HepG2 (cell line): ENCODE data around the gene HSP90AB1. TPM values are rescaled to one million over a fixed set of nuclear protein-coding genes. Genes with fewer than 3 reads are reported as not detected.

Experiments used
- PITX1 ChIP-seq: sonication (generic); formaldehyde crosslinking; IDR thresholded peaks from 2 replicates; pipeline ENCODE4 v1.5.1; 2020; ENCODE audit warnings: mild to moderate bottlenecking, missing genetic modification reagents
- ZBTB38 ChIP-seq: sonication (generic); formaldehyde crosslinking; IDR thresholded peaks from 2 replicates; pipeline ENCODE4 v1.5.1; 2020; ENCODE audit warnings: mild to moderate bottlenecking, missing genetic modification reagents
- ZC3H13 ChIP-seq: sonication (generic); formaldehyde crosslinking; IDR thresholded peaks from 2 replicates; pipeline ENCODE4 v1.8.1; 2023; ENCODE audit warnings: mild to moderate bottlenecking, missing genetic modification reagents, moderate library complexity
- ZNF841 ChIP-seq: sonication (generic); formaldehyde crosslinking; IDR thresholded peaks from 2 replicates; pipeline ENCODE4 v1.8.1; 2023; ENCODE audit warnings: missing genetic modification reagents, borderline replicate concordance
- polyA plus RNA-seq, 8 experiments: library from polyadenylated mRNA; depleted of rRNA in 3 of 8; stranded (reverse) in 7 of 8; unstranded in 1 of 8; fragments of >200 nt; fragmentation: Illumina TruSeq in 4 of 8; extraction: Trizol in 4 of 8; gene quantifications; 2 replicates each; pipeline versions ENCODE4 v1.2.1 to v1.2.3, GENCODE V29; 2011 to 2016; ENCODE audit warnings: low read depth in 4 of 8, missing spikeins in 1 of 8, mixed read lengths in 1 of 8; ENCODE audit not compliant: insufficient read depth in 1 of 8
- total RNA-seq, 5 experiments: library from RNA; depleted of rRNA; stranded (reverse); fragments of >200 nt; fragmentation: Illumina TruSeq; extraction: Trizol; gene quantifications; 2 replicates each; pipeline ENCODE4 v1.2.3, GENCODE V29; 2016; ENCODE audit warnings: low read depth in 1 of 5
- TF ChIP-seq, protein P1 (sequence below): IDR thresholded peaks from 2 replicates; pipeline ENCODE4 v1.6.1; 2016; ENCODE audit warnings: missing biosample characterization, missing genetic modification reagents, low read depth
- TF ChIP-seq, protein P2 (sequence below): sonication (generic); formaldehyde crosslinking; IDR thresholded peaks from 2 replicates; pipeline ENCODE4 v1.5.0; 2020; ENCODE audit warnings: mild to moderate bottlenecking, missing genetic modification reagents
- TF ChIP-seq, protein P3 (sequence below): sonication (generic); formaldehyde crosslinking; IDR thresholded peaks from 2 replicates; pipeline ENCODE4 v1.4.0; 2020; ENCODE audit warnings: mild to moderate bottlenecking, missing genetic modification reagents
- TF ChIP-seq, protein P4 (sequence below): sonication (generic); formaldehyde crosslinking; conservative IDR thresholded peaks from 2 replicates; pipeline ENCODE4 v1.5.0; 2020; ENCODE audit warnings: missing genetic modification reagents
- TF ChIP-seq, protein P5 (sequence below): sonication (generic); formaldehyde crosslinking; IDR thresholded peaks from 2 replicates; pipeline ENCODE4 v1.4.0; 2020; ENCODE audit warnings: missing genetic modification reagents
- TF ChIP-seq, protein P6 (sequence below): sonication (generic); formaldehyde crosslinking; IDR thresholded peaks from 2 replicates; pipeline ENCODE4 v1.4.0; 2020; ENCODE audit warnings: missing genetic modification reagents
- TF ChIP-seq, protein P7 (sequence below): sonication (generic); formaldehyde crosslinking; IDR thresholded peaks from 2 replicates; pipeline ENCODE4 v1.4.0; 2020; ENCODE audit warnings: low read depth, mild to moderate bottlenecking, missing genetic modification reagents

Gene HSP90AB1
- total and polyA plus RNA-seq, 2 of the 13 experiments (the other 11 are each of a cell fraction or from before 2014, with no cell fraction given) = 1,325 to 1,472 TPM

DNA sequence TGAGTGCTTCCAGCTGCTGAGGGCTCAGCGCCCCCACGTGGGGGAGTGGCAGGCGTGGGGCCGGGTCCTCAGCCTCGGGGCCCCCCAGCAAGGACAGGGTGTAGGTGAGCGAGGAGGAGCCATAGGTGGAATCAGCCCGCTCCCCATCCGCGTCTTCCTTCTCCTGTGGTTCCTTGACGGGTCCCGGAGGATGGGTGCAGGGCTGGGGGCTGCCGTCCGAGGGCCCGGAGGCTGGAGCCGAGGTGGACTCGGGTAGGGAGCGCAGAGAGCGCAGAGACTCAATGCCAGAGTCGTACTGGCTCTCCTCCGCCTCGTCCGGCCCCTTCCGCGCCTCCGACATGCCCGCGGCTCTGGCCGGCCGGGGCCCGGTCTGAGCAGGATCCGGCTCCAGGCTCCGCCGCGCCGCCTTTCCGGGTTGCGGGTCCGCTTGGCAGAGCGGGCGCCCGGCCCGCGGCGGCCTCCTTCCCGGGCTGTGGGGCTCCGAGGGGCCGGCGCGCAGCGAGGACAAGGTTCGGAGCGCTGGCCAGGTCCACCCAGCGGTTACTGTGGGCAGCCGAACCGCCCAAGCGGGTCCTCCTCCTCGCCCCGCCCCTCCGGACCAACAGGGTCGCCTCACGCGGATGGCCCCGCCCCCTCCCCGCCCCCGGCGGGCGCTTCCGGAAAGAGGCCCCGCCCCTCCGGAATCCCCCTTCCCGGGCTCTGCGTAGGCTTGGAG lies 18.3 kb downstream of the HSP90AB1 start, which contains the start of gene NFKBIE (continued):
- TF ChIP-seq, protein P1, sequence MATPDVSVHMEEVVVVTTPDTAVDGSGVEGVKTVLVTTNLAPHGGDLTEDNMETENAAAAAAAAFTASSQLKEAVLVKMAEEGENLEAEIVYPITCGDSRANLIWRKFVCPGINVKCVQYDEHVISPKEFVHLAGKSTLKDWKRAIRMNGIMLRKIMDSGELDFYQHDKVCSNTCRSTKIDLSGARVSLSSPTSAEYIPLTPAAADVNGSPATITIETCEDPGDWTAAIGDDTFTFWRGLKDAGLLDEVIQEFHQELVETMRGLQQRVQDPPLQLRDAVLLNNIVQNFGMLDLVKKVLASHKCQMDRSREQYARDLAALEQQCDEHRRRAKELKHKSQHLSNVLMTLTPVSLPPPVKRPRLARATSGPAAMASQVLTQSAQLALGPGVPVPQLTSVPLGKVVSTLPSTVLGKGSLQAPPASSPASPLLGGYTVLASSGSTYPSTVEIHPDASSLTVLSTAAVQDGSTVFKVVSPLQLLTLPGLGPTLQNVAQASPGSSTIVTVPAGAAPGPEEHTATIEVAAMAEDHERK (CRISPR knock-in tag) = no peak
- TF ChIP-seq ZBTB38 (CRISPR knock-in tag) = no peak; the same call in 1 of the 2 replicates
- TF ChIP-seq, protein P2, sequence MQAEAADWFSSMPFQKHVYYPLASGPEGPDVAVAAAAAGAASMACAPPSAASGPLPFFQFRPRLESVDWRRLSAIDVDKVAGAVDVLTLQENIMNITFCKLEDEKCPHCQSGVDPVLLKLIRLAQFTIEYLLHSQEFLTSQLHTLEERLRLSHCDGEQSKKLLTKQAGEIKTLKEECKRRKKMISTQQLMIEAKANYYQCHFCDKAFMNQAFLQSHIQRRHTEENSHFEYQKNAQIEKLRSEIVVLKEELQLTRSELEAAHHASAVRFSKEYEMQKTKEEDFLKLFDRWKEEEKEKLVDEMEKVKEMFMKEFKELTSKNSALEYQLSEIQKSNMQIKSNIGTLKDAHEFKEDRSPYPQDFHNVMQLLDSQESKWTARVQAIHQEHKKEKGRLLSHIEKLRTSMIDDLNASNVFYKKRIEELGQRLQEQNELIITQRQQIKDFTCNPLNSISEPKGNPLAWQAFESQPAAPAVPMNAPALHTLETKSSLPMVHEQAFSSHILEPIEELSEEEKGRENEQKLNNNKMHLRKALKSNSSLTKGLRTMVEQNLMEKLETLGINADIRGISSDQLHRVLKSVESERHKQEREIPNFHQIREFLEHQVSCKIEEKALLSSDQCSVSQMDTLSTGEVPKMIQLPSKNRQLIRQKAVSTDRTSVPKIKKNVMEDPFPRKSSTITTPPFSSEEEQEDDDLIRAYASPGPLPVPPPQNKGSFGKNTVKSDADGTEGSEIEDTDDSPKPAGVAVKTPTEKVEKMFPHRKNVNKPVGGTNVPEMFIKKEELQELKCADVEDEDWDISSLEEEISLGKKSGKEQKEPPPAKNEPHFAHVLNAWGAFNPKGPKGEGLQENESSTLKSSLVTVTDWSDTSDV (CRISPR knock-in tag) = no peak
- TF ChIP-seq, protein P3, sequence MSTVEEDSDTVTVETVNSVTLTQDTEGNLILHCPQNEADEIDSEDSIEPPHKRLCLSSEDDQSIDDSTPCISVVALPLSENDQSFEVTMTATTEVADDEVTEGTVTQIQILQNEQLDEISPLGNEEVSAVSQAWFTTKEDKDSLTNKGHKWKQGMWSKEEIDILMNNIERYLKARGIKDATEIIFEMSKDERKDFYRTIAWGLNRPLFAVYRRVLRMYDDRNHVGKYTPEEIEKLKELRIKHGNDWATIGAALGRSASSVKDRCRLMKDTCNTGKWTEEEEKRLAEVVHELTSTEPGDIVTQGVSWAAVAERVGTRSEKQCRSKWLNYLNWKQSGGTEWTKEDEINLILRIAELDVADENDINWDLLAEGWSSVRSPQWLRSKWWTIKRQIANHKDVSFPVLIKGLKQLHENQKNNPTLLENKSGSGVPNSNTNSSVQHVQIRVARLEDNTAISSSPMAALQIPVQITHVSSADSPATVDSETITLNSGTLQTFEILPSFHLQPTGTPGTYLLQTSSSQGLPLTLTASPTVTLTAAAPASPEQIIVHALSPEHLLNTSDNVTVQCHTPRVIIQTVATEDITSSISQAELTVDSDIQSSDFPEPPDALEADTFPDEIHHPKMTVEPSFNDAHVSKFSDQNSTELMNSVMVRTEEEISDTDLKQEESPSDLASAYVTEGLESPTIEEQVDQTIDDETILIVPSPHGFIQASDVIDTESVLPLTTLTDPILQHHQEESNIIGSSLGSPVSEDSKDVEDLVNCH (CRISPR knock-in tag) = no peak
- TF ChIP-seq, protein P4, sequence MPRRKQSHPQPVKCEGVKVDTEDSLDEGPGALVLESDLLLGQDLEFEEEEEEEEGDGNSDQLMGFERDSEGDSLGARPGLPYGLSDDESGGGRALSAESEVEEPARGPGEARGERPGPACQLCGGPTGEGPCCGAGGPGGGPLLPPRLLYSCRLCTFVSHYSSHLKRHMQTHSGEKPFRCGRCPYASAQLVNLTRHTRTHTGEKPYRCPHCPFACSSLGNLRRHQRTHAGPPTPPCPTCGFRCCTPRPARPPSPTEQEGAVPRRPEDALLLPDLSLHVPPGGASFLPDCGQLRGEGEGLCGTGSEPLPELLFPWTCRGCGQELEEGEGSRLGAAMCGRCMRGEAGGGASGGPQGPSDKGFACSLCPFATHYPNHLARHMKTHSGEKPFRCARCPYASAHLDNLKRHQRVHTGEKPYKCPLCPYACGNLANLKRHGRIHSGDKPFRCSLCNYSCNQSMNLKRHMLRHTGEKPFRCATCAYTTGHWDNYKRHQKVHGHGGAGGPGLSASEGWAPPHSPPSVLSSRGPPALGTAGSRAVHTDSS = no peak
- TF ChIP-seq, protein P5, sequence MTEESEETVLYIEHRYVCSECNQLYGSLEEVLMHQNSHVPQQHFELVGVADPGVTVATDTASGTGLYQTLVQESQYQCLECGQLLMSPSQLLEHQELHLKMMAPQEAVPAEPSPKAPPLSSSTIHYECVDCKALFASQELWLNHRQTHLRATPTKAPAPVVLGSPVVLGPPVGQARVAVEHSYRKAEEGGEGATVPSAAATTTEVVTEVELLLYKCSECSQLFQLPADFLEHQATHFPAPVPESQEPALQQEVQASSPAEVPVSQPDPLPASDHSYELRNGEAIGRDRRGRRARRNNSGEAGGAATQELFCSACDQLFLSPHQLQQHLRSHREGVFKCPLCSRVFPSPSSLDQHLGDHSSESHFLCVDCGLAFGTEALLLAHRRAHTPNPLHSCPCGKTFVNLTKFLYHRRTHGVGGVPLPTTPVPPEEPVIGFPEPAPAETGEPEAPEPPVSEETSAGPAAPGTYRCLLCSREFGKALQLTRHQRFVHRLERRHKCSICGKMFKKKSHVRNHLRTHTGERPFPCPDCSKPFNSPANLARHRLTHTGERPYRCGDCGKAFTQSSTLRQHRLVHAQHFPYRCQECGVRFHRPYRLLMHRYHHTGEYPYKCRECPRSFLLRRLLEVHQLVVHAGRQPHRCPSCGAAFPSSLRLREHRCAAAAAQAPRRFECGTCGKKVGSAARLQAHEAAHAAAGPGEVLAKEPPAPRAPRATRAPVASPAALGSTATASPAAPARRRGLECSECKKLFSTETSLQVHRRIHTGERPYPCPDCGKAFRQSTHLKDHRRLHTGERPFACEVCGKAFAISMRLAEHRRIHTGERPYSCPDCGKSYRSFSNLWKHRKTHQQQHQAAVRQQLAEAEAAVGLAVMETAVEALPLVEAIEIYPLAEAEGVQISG (CRISPR knock-in tag) = peak; percentile 75
- TF ChIP-seq, protein P6, sequence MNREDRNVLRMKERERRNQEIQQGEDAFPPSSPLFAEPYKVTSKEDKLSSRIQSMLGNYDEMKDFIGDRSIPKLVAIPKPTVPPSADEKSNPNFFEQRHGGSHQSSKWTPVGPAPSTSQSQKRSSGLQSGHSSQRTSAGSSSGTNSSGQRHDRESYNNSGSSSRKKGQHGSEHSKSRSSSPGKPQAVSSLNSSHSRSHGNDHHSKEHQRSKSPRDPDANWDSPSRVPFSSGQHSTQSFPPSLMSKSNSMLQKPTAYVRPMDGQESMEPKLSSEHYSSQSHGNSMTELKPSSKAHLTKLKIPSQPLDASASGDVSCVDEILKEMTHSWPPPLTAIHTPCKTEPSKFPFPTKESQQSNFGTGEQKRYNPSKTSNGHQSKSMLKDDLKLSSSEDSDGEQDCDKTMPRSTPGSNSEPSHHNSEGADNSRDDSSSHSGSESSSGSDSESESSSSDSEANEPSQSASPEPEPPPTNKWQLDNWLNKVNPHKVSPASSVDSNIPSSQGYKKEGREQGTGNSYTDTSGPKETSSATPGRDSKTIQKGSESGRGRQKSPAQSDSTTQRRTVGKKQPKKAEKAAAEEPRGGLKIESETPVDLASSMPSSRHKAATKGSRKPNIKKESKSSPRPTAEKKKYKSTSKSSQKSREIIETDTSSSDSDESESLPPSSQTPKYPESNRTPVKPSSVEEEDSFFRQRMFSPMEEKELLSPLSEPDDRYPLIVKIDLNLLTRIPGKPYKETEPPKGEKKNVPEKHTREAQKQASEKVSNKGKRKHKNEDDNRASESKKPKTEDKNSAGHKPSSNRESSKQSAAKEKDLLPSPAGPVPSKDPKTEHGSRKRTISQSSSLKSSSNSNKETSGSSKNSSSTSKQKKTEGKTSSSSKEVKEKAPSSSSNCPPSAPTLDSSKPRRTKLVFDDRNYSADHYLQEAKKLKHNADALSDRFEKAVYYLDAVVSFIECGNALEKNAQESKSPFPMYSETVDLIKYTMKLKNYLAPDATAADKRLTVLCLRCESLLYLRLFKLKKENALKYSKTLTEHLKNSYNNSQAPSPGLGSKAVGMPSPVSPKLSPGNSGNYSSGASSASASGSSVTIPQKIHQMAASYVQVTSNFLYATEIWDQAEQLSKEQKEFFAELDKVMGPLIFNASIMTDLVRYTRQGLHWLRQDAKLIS = no peak
- TF ChIP-seq ZC3H13 = peak; percentile 90; the same call in 1 of the 2 replicates
- TF ChIP-seq ZNF841 (CRISPR knock-in tag) = no peak
- TF ChIP-seq PITX1 = 0 out of 2 replicates have a peak, but pooled peaks have one; percentile 14
- TF ChIP-seq, protein P7, sequence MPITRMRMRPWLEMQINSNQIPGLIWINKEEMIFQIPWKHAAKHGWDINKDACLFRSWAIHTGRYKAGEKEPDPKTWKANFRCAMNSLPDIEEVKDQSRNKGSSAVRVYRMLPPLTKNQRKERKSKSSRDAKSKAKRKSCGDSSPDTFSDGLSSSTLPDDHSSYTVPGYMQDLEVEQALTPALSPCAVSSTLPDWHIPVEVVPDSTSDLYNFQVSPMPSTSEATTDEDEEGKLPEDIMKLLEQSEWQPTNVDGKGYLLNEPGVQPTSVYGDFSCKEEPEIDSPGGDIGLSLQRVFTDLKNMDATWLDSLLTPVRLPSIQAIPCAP (CRISPR knock-in tag) = no peak
